KMS-11 (cell line): ENCODE measurements around the gene SDHA.
A peak's percentile ranks its signal among the peaks of the same experiment; 100 is the strongest.
"Not testable (repeated sequence)": the region's sequence is repeated elsewhere in the genome, so short reads cannot be mapped to it uniquely, and the experiment has no call there.

Experiments used
- H2AFZ ChIP-seq: fragments of 200-600 bp; sonication (generic); 2 replicates; pipeline ENCODE4 v1.6.1; 2016; ENCODE audit warnings: antibody characterized with exemption, mixed run types, low read depth
- H3K27ac ChIP-seq: fragments of 200-600 bp; sonication (generic); 2 replicates; pipeline ENCODE4 v1.6.1; 2016; ENCODE audit warnings: mild to moderate bottlenecking, mixed run types
- H3K27me3 ChIP-seq: fragments of 200-600 bp; sonication (generic); 2 replicates; pipeline ENCODE4 v1.6.1; 2017; ENCODE audit warnings: mild to moderate bottlenecking, low read depth, mixed run types, moderate library complexity; ENCODE audit not compliant: insufficient read depth
- H3K36me3 ChIP-seq: fragments of 200-600 bp; sonication (generic); 2 replicates; pipeline ENCODE4 v1.6.1; 2017; ENCODE audit warnings: mild to moderate bottlenecking, mixed run types; ENCODE audit not compliant: insufficient read depth
- H3K4me1 ChIP-seq: fragments of 200-600 bp; sonication (generic); 2 replicates; pipeline ENCODE4 v1.6.1; 2016; ENCODE audit warnings: mild to moderate bottlenecking, low read depth, mixed run types; ENCODE audit not compliant: poor library complexity, severe bottlenecking
- H3K4me2 ChIP-seq: fragments of 200-600 bp; sonication (generic); 2 replicates; pipeline ENCODE4 v1.7.0; 2016; ENCODE audit warnings: mild to moderate bottlenecking, mixed run types
- H3K4me3 ChIP-seq: fragments of 200-600 bp; sonication (generic); IDR thresholded peaks from 2 replicates; pipeline ENCODE4 v1.6.1; 2017; ENCODE audit warnings: low read depth, low read length, mixed read lengths; ENCODE audit not compliant: insufficient read depth
- H3K79me2 ChIP-seq: fragments of 200-600 bp; sonication (generic); 2 replicates; pipeline ENCODE4 v1.6.1; 2016; ENCODE audit warnings: low read depth, mixed run types; ENCODE audit not compliant: insufficient read depth
- H3K9ac ChIP-seq: fragments of 200-600 bp; sonication (generic); 2 replicates; pipeline ENCODE4 v1.6.1; 2016; ENCODE audit warnings: mild to moderate bottlenecking, mixed run types
- H4K20me1 ChIP-seq: fragments of 200-600 bp; sonication (generic); 2 replicates; pipeline ENCODE4 v1.6.1; 2016; ENCODE audit warnings: mild to moderate bottlenecking, mixed run types; ENCODE audit not compliant: insufficient read depth
- TF ChIP-seq, protein P1 (sequence below): fragments of 200-600 bp; sonication (generic); conservative IDR thresholded peaks from 2 replicates; pipeline ENCODE4 v1.6.1; 2017; ENCODE audit warnings: low read depth, mild to moderate bottlenecking, antibody characterized with exemption, low read length, moderate library complexity, mixed read lengths

Gene SDHA

DNA sequence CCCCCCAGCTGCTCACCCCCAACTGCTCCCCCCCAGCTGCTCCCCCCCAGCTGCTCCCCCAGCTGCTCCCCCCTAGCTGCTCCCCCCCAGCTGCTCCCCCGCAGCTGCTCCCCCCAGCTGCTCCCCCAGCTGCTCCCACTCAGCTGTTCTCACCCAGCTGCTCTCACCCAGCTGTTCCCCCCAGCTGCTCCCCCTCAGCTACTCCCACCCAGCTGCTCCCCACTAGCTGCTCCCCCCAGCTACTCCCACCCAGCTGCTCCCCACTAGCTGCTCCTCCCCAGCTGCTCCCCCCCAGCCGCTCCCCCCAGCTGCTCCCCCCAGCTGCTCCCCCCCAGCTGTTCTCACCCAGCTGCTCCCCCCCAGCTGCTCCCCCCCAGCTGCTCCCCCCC is 80.6 kb downstream of the SDHA start:
- no peak overlapping the region for H3K4me2 ChIP-seq
- no peak overlapping the region for H3K4me3 ChIP-seq
- no peak overlapping the region for H2AFZ ChIP-seq
- TF ChIP-seq, protein P1, sequence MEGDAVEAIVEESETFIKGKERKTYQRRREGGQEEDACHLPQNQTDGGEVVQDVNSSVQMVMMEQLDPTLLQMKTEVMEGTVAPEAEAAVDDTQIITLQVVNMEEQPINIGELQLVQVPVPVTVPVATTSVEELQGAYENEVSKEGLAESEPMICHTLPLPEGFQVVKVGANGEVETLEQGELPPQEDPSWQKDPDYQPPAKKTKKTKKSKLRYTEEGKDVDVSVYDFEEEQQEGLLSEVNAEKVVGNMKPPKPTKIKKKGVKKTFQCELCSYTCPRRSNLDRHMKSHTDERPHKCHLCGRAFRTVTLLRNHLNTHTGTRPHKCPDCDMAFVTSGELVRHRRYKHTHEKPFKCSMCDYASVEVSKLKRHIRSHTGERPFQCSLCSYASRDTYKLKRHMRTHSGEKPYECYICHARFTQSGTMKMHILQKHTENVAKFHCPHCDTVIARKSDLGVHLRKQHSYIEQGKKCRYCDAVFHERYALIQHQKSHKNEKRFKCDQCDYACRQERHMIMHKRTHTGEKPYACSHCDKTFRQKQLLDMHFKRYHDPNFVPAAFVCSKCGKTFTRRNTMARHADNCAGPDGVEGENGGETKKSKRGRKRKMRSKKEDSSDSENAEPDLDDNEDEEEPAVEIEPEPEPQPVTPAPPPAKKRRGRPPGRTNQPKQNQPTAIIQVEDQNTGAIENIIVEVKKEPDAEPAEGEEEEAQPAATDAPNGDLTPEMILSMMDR: no peak
- no peaks in the 10 kb centered on the region for H3K79me2 ChIP-seq
- H3K9ac ChIP-seq: no peak overlapping the region
- H3K27me3 ChIP-seq: no peaks in the 10 kb centered on the region
- no peaks in the 10 kb centered on the region for H4K20me1 ChIP-seq
- H3K4me1 ChIP-seq: peaks cover 22% of the 10 kb centered on the region
- no peak overlapping the region for H3K27ac ChIP-seq
- no peaks in the 10 kb centered on the region for H3K36me3 ChIP-seq

DNA sequence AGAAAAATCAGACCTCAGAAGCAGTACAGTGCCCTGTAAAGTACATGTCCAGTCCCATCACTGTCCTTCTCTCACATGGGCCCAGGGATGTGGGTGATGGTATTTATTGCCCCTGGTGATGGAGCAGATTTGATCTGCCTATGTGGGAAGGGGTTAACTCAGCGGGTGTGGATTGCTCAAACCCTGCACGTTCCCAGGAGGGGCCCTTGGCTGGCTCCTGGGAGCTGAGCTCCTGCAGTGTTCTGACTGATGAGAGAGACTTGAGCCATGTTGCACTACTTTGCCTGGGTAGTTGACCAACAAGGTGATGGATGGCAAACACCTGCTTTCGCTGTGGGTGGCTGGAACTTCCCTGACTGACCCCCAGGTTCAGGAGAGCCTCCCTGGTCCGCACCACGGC is 81.8 kb downstream of the SDHA start:
- not testable (repeated sequence) for H3K79me2 ChIP-seq, H3K27ac ChIP-seq, H3K27me3 ChIP-seq, H3K36me3 ChIP-seq, H3K4me3 ChIP-seq, H3K9ac ChIP-seq, H4K20me1 ChIP-seq, H2AFZ ChIP-seq, H3K4me2 ChIP-seq
- peaks cover 22% of the 10 kb centered on the region for H3K4me1 ChIP-seq

DNA sequence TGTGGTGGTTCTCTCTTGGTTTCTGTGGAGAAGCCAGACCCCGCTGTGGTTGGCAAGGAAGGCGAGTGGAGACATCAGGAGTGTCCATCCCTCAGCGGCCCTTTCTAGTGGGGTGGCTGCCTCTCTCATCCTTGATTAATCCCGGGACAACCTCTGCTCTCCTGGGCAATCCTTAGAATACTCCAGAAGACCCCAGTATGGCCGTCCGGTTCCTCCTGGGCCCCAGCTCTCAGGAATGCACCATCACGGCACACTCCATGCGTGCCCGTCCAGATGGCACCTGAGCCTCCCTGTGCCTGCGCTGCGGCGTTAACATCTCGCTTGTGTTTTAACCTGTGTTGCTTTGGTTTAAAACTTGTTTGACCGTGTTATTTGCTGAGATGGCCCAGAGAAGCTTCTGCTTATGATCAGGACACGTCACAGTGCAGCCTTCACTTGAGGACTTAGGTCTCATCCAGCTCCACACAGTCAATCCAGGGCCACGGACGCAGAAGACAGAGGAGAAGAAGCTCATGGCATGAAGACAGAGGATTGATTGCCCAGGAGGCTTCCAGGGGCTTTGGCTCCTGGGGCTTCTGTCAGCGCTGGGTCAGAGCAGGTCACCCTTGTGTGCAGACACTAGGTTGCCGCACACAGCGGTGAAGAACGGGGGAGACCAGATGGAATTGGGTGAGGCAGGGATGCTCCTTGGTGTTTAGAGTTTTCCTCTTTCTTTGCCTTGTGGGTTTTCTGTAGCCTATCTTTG is 82.7 kb downstream of the SDHA start:
- peak overlapping the region; percentile 20; the same call in 1 of the 2 replicates for H3K27ac ChIP-seq
- H3K79me2 ChIP-seq: not testable (repeated sequence)

DNA sequence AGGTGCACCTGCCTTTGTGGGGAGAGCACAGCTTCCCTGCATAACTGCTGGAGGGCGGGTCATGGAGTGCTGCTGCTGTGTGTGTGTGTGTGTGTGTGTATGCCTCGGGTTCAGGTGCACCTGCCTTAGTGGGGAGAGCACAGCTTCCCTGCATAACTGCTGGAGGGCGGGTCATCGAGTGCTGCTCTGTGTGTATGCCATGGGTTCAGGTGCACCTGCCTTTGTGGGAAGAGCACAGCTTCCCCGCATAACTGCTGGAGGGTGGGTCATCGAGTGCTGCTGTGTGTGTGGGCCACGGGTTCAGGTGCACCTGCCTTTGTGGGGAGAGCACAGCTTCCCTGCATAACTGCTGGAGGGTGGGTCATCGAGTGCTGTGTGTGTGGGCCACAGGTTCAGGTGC is 84.3 kb downstream of the SDHA start:
- not testable (repeated sequence) for H3K27me3 ChIP-seq, H3K36me3 ChIP-seq, H3K9ac ChIP-seq, H3K4me2 ChIP-seq, H3K4me3 ChIP-seq, H4K20me1 ChIP-seq, H2AFZ ChIP-seq, H3K79me2 ChIP-seq, H3K27ac ChIP-seq
- H3K4me1 ChIP-seq: peaks cover 22% of the 10 kb centered on the region

More for the DNA sequence above, 82.7 kb downstream of the SDHA start:
- H3K4me3 ChIP-seq, H3K36me3 ChIP-seq, H4K20me1 ChIP-seq, H3K9ac ChIP-seq, H3K27me3 ChIP-seq, H2AFZ ChIP-seq: not testable (repeated sequence)
- peak overlapping the region; percentile 13; the same call in 1 of the 2 replicates for H3K4me2 ChIP-seq
- peaks cover 22% of the 10 kb centered on the region for H3K4me1 ChIP-seq

DNA sequence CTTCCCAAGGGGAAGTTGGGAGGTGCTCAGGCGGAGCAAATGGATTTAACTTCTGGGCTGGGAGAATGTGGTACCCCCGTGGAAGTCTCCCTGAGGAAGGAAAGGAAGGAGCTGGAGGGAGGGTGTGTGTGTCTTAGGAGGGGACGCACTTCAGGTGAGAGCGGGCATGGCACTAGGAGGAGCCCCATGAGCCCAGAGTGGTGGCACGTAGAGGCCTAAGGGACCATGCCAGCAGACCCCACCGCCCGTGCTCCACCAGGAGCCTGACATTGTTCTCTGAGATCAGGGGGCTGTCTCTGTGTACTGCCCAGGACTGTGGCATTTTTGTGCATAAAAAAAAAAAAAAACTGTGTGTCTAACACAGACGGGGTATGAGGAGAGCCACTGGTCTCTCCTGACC is 84.8 kb downstream of the SDHA start:
- Histone ChIP-seq H3K9ac (no peak overlapping the region), H3K27ac (no peak overlapping the region), H3K4me3 (no peak overlapping the region), H3K27me3 (no peaks in the 10 kb centered on the region), H3K79me2 (peaks cover 4% of the 10 kb centered on the region; the same call in 1 of the 2 replicates), H3K36me3 (no peaks in the 10 kb centered on the region), H4K20me1 (no peaks in the 10 kb centered on the region), H2AFZ (no peak overlapping the region), H3K4me2 (no peak overlapping the region), H3K4me1 (peaks cover 22% of the 10 kb centered on the region)
- TF ChIP-seq, protein P1: no peak

DNA sequence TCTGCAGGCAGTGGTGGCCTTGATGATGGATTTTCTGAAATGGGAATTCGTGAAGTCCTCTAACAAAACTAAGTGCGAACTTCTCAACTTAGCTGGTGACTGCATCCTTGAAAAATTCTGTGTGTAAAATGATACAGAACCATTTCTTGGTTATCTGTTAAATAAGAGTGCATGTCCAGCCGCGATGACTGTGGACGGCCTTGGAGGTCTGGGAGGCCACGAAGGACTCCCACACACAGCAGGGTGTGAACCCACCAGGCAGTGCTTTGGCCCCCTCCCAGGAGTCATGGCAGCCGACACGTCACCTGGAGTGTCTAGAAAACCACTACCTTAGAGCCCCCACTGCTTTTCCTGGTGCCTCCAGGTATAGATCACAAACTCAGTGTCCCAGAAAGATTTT is 85.6 kb downstream of the SDHA start:
- not testable (repeated sequence) for H4K20me1 ChIP-seq

More for the DNA sequence above, 85.6 kb downstream of the SDHA start:
- not testable (repeated sequence) for H3K4me2 ChIP-seq, H2AFZ ChIP-seq, H3K27me3 ChIP-seq, H3K36me3 ChIP-seq, H3K9ac ChIP-seq, H3K27ac ChIP-seq, H3K79me2 ChIP-seq, H3K4me3 ChIP-seq
- peaks cover 22% of the 10 kb centered on the region for H3K4me1 ChIP-seq
